Measurements from ENCODE around the gene MKI67.

GRCh38 chr10:128053356-128053755 lies 72.9 kb downstream of the MKI67 start:
- TF ChIP-seq SMC3 (conservative IDR thresholded peaks at IDR 0.05; ENCODE audit: poor library complexity) (no peak), CTCF (IDR thresholded peaks at IDR 0.05; ENCODE audit: poor library complexity, severe bottlenecking) (no peak), MXI1 (conservative IDR thresholded peaks at IDR 0.05; ENCODE audit: poor library complexity, severe bottlenecking) (no peak), RAD21 (conservative IDR thresholded peaks at IDR 0.05) (no peak), EP300 (conservative IDR thresholded peaks at IDR 0.05; ENCODE audit: poor library complexity, severe bottlenecking) (no peak), POLR2AphosphoS5 (IDR thresholded peaks at IDR 0.05) (no peak), EZH2 (IDR thresholded peaks at IDR 0.05; ENCODE audit: borderline replicate concordance, insufficient read depth, low read length, poor library complexity, severe bottlenecking) (no peak), REST (IDR thresholded peaks at IDR 0.05; ENCODE audit: borderline replicate concordance) (no peak), TAF1 (IDR thresholded peaks at IDR 0.05; ENCODE audit: low read depth) (no peak)
